ENCODE results near the gene SNPH.
"Not testable (repeated sequence)": the region's sequence is repeated elsewhere in the genome, so short reads cannot be mapped to it uniquely, and the experiment has no call there.

The SNPH gene, protein sequence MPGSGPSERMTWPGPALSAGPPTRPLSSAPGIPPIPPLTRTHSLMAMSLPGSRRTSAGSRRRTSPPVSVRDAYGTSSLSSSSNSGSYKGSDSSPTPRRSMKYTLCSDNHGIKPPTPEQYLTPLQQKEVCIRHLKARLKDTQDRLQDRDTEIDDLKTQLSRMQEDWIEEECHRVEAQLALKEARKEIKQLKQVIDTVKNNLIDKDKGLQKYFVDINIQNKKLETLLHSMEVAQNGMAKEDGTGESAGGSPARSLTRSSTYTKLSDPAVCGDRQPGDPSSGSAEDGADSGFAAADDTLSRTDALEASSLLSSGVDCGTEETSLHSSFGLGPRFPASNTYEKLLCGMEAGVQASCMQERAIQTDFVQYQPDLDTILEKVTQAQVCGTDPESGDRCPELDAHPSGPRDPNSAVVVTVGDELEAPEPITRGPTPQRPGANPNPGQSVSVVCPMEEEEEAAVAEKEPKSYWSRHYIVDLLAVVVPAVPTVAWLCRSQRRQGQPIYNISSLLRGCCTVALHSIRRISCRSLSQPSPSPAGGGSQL

DNA sequence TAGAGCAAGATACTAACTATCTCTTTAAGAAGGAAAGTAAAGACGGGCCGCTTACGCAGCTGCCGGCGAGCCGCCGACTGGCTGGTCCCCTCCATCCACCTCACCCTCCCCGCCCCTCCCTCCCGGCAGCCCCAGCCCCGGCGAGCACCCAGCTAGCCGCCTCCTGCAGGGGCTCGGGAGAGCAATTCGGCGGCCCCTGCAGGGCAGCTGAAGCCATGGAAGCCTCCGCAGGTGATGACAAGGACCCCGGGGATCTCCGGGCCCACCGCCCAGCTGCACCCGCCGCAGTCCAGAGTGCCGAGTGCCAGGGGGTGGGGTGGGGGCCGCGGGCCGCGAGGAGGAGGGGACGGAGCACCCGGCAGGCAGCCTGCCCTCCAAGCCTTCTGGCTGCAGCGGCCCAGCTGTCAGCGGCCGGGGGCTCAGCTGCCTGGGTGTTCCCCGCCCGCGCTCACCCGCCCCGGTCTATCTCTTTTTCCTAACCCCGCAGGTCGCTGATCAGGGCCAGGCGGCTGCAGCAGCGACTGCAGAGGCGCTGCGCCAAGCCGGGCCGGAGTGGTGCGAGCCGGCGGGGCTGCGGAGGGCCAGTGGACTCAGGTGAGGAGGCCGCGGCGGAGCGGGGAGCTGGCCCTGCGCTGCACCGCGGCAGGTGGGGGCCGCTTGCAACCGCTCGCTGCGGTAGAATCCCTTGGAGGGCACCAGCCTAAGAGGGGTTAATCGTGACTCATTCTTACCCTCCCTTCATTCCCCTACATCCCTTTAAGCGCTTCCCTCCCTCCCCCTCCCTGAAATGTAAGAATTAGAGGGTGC lies at the start of gene SNPH:
SNPH (plus strand) TSS at position 128 of the 807 bp plus-strand sequence. CDS start 29,946 bp downstream, outside the sequence.
- peak in 1 of 2 experiments; percentile 32 for DNase-seq

DNA sequence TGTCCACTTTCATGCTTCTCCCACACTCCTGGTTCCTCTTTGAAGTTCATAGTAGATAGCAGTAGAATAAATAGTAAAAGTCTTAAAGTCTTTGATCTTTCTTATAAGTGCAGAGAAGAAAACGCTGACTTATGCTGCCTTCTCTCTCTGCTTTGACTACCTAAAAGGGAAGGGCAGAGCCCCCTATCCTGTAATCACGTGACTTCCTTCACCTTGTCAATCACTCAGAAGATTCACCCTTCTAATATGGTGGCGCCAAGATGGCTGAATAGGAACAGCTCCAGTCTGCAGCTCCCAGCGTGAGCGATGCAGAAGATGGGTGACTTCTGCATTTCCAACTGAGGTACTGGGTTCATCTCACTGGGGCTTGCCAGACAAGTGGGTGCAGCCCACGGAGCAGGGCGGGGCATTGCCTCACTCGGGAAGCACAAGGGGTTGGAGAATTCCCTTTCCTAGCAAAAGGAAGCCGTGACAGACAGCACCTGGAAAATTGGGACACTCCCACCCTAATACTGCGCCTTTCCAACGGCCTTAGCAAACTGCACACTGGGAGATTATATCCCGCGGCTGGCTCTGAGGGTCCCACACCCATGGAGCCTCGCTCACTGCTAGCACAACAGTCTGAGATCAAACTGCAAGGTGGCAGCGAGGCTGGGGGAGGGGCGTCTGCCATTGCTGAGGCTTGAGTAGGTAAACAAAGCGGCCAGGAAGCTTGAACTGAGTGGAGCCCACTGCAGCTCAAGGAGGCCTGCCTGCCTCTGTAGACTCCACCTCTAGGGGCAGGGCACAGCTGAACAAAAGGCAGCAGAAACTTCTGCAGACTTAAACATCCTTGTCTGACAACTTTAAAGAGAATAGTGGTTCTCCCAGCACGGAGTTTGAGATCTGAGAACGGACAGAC lies 49.3 kb upstream of the SNPH start:
- not testable (repeated sequence) for DNase-seq

- not testable (repeated sequence) for DNase-seq
Observed at GRCh38 chr20:1222750-1223149, 43.3 kb upstream of the SNPH start.

- no peak for DNase-seq
Observed at GRCh38 chr20:1224205-1224890, 41.7 kb upstream of the SNPH start.

- peak; percentile 50 to 57 for DNase-seq
Observed at GRCh38 chr20:1225263-1225782, 40.8 kb upstream of the SNPH start.

DNA sequence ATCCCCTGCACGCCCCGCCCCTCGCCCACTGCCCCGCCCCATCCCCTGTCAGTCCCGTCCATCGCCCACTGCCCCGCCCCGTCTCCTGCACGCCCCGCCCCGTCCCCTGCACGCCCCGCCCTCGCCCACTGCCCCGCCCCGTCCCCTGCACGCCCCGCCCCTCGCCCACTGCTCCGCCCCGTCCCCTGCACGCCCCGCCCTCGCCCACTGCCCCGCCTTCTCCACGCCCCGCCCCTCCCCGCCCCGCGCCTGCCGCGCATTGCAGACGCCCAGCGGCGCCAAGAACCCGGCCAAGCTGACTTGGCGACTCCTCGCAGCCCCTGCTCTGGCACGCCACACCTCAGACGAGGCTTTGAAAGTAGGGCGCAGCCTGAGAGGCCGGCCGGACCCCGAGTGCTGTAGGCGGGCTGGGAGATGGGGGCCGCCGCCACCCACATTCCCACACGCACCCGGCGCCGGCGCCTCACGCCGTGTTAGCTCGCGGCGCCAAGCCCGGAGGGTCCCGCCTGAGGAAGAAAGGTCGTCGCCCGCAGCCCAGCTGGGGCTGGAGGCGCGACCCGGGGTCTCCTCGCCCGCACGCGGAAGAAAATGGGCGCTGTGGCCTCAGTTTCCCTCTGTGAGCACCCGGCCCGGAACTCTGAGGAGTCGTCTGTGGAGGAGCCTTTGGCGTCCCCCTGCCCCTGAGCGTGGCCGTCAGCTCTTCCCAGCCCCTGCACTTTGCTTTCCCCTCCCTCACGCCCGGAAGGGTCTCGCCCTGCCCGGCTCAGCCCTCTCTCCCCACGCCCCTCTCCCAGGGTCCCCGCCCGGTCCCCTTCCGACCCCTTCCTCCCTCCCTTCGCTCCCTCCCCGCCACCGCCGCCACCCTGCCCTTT lies 40.1 kb upstream of the SNPH start, which contains the start of gene RAD21L1:
RAD21L1 (plus strand) TSS at position 262 of the 872 bp plus-strand sequence. CDS start 2,410 bp downstream, outside the sequence.
- peak in 1 of 2 experiments; percentile 50 for DNase-seq

GRCh38 chr20:1229541-1229940 lies 36.6 kb upstream of the SNPH start:
- no peak for DNase-seq

- DNase-seq = no peak
Observed at GRCh38 chr20:1232286-1233111, 33.6 kb upstream of the SNPH start.

GRCh38 chr20:1240549-1240948 lies 25.5 kb upstream of the SNPH start:
- DNase-seq = no peak

DNA sequence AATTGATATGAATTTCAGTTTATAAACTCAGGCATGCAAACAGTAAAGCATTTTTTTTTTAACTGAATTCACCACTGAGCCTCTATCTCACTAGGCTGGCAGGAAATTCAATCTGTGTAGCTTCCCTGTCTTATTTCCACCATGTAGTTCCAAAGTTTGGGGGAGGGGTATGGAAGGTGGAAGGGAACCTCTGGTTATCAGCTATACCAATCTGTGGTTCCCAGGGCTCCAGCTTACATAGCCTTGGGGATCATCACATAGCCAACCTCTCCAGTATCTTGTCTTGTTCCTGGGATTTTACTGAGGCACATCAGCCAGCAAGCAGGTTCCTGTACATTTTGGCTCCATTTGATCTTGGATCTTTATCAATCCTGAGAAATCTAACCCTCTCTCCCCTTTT lies 24.6 kb upstream of the SNPH start:
- DNase-seq = no peak

- no peak for DNase-seq
Observed at GRCh38 chr20:1242099-1242498, 24.0 kb upstream of the SNPH start.

- DNase-seq = no peak
Observed at GRCh38 chr20:1242530-1242929, 23.6 kb upstream of the SNPH start.

GRCh38 chr20:1245578-1245977 lies 20.5 kb upstream of the SNPH start:
- no peak for DNase-seq

DNA sequence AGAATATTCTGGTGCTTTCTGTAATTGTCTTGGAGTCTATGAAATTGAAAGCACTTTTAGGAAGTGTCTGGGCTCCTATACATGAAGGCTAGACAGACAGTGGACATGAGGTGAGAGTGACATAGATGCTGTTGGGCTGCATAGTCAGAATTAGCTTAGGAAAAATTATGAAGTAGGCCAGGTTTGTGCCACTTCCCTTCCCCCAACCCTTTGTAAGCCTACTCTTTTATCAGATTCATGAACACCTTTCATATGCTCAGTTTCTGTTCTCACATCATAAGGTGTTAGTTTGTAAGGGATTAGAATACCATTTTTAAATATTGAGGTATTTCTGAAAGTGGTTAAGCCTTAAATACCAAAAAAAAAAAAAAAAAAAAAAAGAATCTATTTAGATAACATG lies 18.4 kb upstream of the SNPH start:
- DNase-seq = no peak

- not testable (repeated sequence) for DNase-seq
Observed at GRCh38 chr20:1250282-1250681, 15.8 kb upstream of the SNPH start.

GRCh38 chr20:1252416-1252815 lies 13.7 kb upstream of the SNPH start:
- DNase-seq = no peak

DNA sequence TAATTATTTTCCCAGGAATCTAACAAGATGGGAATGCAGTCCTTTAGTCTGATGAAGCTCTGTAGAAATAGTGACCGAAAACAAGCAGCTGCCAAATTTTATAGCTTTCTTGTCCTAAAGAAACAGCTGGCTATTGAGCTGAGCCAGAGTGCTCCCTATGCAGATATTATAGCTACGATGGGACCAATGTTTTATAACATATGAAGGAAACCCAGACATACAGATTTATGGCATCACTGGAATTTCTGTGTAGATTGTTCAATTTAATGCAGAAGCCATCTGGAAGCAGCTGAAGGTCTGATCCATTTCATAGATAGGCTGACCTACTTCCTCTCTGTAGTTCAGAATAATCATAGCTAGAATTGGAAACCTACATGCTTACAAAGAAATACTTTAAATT lies 11.8 kb upstream of the SNPH start:
- DNase-seq = no peak

- DNase-seq = no peak
Observed at GRCh38 chr20:1255675-1256074, 10.4 kb upstream of the SNPH start.

GRCh38 chr20:1263853-1264252 lies 2.2 kb upstream of the SNPH start:
- DNase-seq = no peak

DNA sequence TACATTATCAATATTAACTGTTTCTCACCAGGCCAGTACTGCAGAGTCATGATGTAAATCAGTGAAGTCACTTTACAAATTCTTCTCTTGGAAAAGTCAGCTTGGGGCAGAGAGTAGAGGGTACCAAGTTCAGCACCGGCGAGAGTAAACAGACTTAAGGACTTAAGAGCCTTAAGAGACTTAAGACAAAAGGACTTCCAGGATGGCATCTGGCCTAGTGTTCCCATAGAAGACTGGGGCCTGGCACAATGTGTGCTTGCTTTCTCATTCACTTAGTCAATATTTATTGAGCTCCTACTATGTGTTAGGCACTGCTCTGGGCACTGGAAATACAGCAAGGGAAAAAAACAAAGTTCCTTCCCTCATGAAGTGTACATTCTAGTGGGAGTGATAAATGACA lies 1.4 kb upstream of the SNPH start:
- DNase-seq = no peak
